Activated CD8-positive, alpha-beta memory T cell treated with anti-CD3 and anti-CD28 coated beads for 4 hours (primary cell): ENCODE data around the gene SH3PXD2A.

ENCODE experiments used
- DNase-seq, 2 donors: peaks; one replicate each; pipeline ENCODE4 v3.0.0-alpha.2; 2020; ENCODE audit warnings: low read depth in 2 of 2

SH3PXD2A gene

DNA sequence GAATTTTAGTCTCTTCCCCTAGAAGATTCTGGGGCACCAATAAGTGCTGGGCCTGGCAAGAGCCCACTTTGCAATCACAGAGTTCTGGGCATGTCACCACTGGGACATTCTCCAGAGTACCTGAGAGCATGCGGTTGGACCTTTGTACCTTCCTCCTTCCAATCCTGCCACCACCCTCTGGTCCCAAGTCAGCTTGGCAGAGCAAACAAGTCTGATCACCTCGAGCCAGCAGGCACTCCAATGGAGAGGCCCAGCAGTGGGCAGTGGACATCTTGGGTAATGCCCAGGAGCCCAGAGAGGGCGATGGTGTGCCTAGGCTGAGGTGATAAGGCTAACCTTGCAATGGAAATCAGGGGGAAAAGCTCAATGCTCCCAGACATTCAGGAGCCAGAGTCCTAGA is 43.4 kb downstream of the SH3PXD2A start:
- no peak for DNase-seq

DNA sequence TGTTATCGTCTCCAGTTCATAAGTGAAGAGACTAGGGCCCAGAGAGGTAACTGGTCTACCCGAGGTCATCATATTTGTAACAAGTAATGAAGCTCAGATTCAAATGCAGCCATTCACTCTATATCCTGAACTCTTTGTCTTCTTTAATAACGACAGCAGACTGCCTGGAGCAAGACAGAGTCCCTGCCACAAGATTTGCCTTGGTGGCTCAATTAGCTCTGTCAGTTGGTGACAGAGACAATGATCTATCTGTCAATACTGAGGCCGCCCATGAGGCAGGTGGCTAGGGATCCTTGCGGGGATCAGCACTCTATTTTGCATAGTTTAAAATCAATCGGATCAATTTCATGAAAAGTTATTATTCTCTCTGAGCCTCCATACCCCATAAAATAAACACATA is 43.9 kb downstream of the SH3PXD2A start:
- no peak for DNase-seq

- DNase-seq: no peak
Observed at GRCh38 chr10:103808780-103809179, 46.6 kb downstream of the SH3PXD2A start.

DNA sequence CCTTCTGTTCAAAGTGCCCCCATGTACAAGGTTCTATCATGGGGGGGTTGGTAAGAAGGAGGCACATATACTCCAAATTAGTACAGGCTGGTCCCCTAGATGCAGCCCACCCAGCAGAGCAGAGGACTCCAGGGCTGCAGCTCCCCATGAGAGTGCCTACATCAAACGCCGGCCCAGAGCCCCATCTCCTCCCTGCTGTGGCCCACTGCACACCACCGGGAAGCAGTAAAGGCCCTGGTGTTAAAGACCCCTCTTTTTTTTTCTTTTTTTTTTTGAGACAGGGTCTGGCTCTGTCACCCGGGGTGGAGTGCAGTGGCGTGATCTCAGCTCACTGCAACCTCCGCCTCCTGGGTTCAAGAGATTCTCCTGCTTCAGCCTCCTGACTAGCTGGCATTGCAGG is 47.4 kb downstream of the SH3PXD2A start:
- DNase-seq: no peak

GRCh38 chr10:103806395-103807187 is 48.8 kb downstream of the SH3PXD2A start:
- no peak for DNase-seq

DNA sequence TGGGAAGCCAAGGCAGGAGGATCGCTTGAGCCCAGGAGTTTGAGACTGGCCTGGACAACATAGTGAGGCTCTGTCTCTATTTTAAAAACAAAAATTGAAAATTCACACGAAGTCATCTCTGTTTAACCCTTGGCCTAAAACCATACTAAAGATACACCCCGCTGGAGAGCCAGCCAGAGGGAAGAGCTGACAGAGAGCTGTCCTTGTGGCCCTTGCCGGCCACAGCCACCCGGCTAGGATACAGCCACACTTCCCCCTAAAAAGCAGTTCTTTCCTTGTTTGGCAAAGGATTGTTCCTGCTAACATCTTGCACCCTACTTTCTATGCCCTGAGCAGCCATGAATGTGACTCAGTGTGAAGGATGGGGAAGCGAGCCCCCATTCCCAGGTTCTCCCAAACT is 49.6 kb downstream of the SH3PXD2A start:
- DNase-seq: no peak

GRCh38 chr10:103804871-103805270 is 50.5 kb downstream of the SH3PXD2A start:
- DNase-seq: no peak

- DNase-seq: no peak
Observed at GRCh38 chr10:103803941-103804340, 51.4 kb downstream of the SH3PXD2A start.

DNA sequence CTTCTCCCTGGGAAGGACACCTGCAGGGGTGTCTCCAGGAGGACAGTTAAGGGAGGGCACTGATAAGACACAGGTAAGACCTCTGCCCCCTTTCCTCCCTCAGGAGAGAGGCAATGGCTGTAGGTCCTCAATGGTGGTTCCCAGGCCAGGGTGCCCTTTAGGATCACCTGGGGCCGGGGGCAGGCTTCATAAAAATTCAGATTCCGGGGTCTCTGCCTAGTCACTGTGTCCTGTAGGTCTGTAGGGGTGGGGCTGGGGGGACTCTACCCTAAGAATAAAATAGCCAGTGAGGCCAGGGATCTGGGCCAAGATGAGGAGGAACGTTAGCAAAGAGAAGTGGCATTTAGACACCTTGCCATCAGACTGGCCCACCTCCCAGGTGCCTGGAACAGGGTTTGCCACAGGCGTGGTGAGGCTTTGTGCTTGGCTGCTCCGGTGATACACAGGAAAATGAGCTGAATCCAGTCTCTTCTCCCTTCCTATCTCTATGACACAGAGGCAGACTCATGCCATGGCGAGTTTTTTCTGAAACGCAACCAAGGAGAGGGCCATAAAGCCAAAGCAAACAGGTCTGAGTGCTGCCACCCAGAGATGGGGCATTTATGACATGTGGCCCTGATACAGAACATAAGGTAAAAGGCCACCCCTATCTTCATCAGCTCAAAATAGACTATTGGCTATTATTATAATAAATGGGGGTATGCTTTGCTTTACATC is 52.6 kb downstream of the SH3PXD2A start:
- no peak for DNase-seq

DNA sequence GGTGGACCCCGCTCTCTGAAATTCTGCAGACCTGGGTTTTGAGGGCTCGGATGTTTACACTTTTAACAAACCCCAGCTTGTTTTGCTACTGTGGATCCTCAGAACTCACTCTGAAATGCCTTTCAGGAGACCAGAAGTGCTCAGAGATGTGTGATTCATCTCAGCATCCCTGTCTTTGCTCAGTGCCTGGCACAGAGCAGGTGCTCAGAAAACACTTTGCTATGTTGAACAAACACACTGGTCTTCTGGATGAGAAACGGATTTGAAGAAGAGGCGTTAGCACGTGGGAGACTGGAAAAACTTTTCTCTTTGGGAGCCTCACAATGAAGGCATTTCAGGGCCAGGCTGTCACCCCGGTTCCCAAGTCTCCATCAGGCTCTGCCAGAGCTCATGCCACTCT is 53.3 kb downstream of the SH3PXD2A start:
- no peak for DNase-seq

DNA sequence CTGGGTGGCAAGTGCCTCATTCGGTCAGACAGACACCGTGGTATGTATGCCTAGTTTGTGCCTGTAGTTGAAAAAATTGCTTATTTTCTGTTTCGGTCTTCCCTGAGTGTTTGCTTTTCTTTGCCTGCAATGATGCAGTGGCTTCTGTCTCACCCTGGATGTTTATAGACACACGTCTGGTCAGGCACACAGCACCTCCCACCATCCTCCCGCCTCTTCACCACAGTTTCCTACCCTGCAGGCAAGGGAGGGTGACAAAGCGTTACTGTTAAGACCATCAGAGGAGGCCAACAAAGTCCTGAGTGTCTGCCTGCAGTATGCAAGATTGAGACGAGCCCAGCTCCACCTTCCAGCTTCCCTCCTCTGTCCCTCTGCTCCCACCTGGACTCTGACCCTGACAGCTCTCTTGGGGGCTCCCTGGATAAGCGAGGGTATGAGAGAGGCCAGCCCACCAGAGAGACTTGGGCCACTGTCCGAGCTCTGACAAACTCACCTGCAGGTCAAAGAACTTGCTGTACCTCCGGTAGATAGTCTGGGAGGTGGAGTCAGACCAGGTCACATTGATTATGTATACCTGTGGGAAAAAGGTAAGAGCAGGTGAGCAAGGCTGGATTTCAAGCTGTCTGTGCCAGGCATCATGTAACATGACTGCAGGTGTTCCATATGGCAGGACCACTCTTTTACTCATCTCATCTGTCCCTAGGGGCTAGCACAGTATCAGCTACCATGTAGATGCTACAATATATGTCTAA is 54.4 kb downstream of the SH3PXD2A start:
- peak; percentile 14 to 24 for DNase-seq

GRCh38 chr10:103800089-103800488 is 55.3 kb downstream of the SH3PXD2A start:
- DNase-seq: no peak

DNA sequence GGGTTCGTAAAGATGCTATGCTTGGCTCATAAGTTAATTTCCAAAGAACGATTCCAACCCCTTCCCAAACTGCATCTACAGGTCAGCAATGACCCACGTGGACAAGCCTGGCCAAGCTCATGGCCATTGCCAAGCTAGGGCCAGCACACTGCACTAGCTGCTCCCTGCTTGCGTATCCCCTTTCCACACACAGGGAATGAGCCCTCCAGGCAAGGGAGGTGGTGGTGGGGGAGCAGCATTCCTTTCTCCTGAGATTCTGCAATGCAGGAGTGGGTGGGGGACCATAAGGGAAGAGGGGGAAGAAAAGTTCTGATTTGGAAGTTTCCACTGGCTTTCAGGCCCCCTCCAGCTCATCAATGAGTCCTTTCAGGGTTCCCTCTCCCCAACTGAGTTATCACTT is 56.0 kb downstream of the SH3PXD2A start:
- no peak for DNase-seq

- DNase-seq: no peak
Observed at GRCh38 chr10:103798511-103798910, 56.9 kb downstream of the SH3PXD2A start.

- no peak for DNase-seq
Observed at GRCh38 chr10:103797857-103798256, 57.5 kb downstream of the SH3PXD2A start.

- DNase-seq: no peak
Observed at GRCh38 chr10:103795634-103796270, 59.6 kb downstream of the SH3PXD2A start.

DNA sequence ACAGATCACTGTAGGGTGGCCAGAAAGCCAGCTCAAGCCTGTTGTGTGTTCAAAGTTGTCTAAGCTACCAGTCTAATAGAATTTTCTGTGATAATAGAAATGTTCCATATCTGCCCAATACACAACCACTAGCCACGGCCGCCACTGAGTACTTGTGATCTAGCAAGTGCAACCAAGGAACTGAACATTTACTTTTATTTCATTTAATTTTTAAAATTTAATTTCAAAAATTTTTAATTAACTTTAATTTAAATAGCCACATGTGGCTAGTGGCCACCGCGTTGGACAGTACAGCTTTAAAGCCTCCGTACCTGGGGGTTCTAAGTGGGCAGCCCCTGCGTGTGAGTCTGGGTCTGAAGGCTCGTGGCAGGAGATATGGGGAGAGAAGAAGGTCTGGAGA is 60.4 kb downstream of the SH3PXD2A start:
- no peak for DNase-seq

GRCh38 chr10:103793920-103794883 is 61.2 kb downstream of the SH3PXD2A start:
- DNase-seq: no peak

- no peak for DNase-seq
Observed at GRCh38 chr10:103793429-103793828, 61.9 kb downstream of the SH3PXD2A start.

- no peak for DNase-seq
Observed at GRCh38 chr10:103792547-103792946, 62.8 kb downstream of the SH3PXD2A start.

DNA sequence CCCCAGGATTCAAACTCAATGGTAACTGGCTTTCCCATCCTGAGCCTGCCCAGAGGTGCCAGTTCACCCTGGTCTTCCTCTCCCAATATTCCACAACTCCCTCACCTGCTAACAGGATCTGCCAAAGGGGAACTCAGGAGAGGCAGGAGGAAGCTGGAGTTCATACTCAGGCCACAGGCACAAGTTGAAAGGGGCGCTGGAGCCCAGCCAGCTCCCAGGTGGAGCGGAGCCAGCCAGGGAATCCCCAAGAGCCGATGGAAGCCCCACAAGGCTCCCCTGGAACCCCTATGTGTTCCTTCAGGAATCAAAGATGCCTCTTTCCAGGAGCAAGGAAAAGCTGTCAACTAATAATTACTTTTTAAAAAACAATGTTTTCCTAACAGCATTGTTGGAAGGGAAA is 63.5 kb downstream of the SH3PXD2A start:
- DNase-seq: no peak
